ENCODE data around the gene TECPR1. TPM values are rescaled to one million over a fixed set of nuclear protein-coding genes. Genes with fewer than 3 reads are reported as not detected.

The TECPR1 gene
- total and polyA plus RNA-seq, 2 of the 8 experiments (the other 6 are each of a cell fraction or from before 2014, with no cell fraction given), result 1.3 to 11.1 TPM

GRCh38 chr7:98244871-98245270 is 7.2 kb downstream of the TECPR1 start:
- DNase-seq (ENCODE audit: low read depth in 1 of 2, low spot score in 2 of 2), result no peak
- H3K36me3 ChIP-seq (ENCODE audit: control insufficient read depth in 2 of 4, insufficient read depth in 4 of 4, low read length in 3 of 4), result no peaks in the 10 kb centered on the region
- TF ChIP-seq CTBP2 (IDR thresholded peaks at IDR 0.05; ENCODE audit: borderline replicate concordance, insufficient read depth, insufficient read length, low read length) (no peak), RFX5 (IDR thresholded peaks at IDR 0.05; ENCODE audit: borderline replicate concordance, low read depth, low read length) (no peak), HDAC6 (IDR thresholded peaks at IDR 0.05; ENCODE audit: low read depth, low read length) (no peak), PHF8 (conservative IDR thresholded peaks at IDR 0.05; ENCODE audit: low read depth, low read length) (no peak), EP300 (IDR thresholded peaks at IDR 0.05; ENCODE audit: borderline replicate concordance in 1 of 2, low read depth in 2 of 2, low read length in 2 of 2) (no peak), TAF1 (IDR thresholded peaks at IDR 0.05; ENCODE audit: low read depth, low read length) (no peak), SUZ12 (IDR thresholded peaks at IDR 0.05; ENCODE audit: low read length) (no peak), GABPA (IDR thresholded peaks at IDR 0.05; ENCODE audit: borderline replicate concordance, insufficient read depth, low read length) (no peak)

More at GRCh38 chr7:98244871-98245270, 7.2 kb downstream of the TECPR1 start:
- ChIA-PET CTCF (ENCODE audit: partially characterized antibody) (interaction anchor here (1.3 to 1.7 kb wide), 2 partner anchors 23 to 24 kb away, joined by 3 to 4 read pairs; no protein-coding TSS in a partner anchor), POLR2A (ENCODE audit: partially characterized antibody) (no interaction called here)
- Histone ChIP-seq H3K9me3 (ENCODE audit: insufficient read depth in 2 of 2, low read depth in 1 of 2, low read length in 1 of 2) (no peaks in the 10 kb centered on the region), H3K18ac (ENCODE audit: extremely low read depth, low read length) (no peak overlapping the region), H4K5ac (ENCODE audit: insufficient read length, low read depth, low read length) (no peak overlapping the region), H2BK12ac (ENCODE audit: low read depth, low read length) (no peak overlapping the region), H3K14ac (ENCODE audit: insufficient read length) (no peak overlapping the region), H3K23me2 (ENCODE audit: low read depth, low read length) (peaks cover 8% of the 10 kb centered on the region; the same call in 1 of the 2 replicates), H4K8ac (ENCODE audit: extremely low read depth, insufficient read depth, low read length) (no peak overlapping the region), H3K23ac (ENCODE audit: insufficient read length) (no peak overlapping the region), H2AK5ac (ENCODE audit: low read depth, low read length) (no peak overlapping the region), H3K4me1 (replicated peaks in 1 of 4; ENCODE audit: control insufficient read depth in 3 of 4, insufficient read depth in 4 of 4, low read length in 3 of 4) (peaks cover 0 to 6% (median 0%) of the 10 kb centered on the region in 4 experiments; a peak in 3 of 7 replicates), H2BK20ac (ENCODE audit: low read length) (no peak overlapping the region), H2AFZ (ENCODE audit: low read length) (no peak overlapping the region), H3K27ac (ENCODE audit: low read depth, low read length) (no peak overlapping the region), H3K56ac (replicated peaks; ENCODE audit: insufficient read length, low read depth, low read length) (no peak overlapping the region), H3K79me2 (ENCODE audit: control insufficient read depth in 1 of 2, insufficient read depth in 2 of 2, low read length in 2 of 2) (no peaks in the 10 kb centered on the region), H2BK120ac (replicated peaks; ENCODE audit: low read depth, low read length) (no peak overlapping the region), H4K20me1 (replicated peaks in 1 of 2; ENCODE audit: control insufficient read depth in 1 of 2, insufficient read depth in 2 of 2, low read length in 2 of 2) (peaks cover 0 to 3% of the 10 kb centered on the region in 2 experiments), H4K91ac (replicated peaks; ENCODE audit: insufficient read length, low read length) (no peak overlapping the region), H3K9ac (replicated peaks in 1 of 4; ENCODE audit: extremely low read depth in 1 of 4, low read depth in 3 of 4, low read length in 3 of 4) (no peak overlapping the region), H3K4me2 (ENCODE audit: insufficient read depth in 1 of 2, low read depth in 2 of 2, low read length in 2 of 2) (no peak overlapping the region), H3K4ac (replicated peaks; ENCODE audit: insufficient read length, low read depth, low read length) (no peak overlapping the region), H2BK15ac (ENCODE audit: low read length) (no peak overlapping the region), H2BK5ac (ENCODE audit: low read depth, low read length) (no peak overlapping the region), H3K79me1 (ENCODE audit: low read depth, low read length) (no peaks in the 10 kb centered on the region), H3K27me3 (replicated peaks in 1 of 4; ENCODE audit: control insufficient read depth in 3 of 4, extremely low read depth in 1 of 4, insufficient read depth in 3 of 4, low read length in 3 of 4) (no peaks in the 10 kb centered on the region; a peak in 1 of 7 replicates), H3K4me3 (ENCODE audit: extremely low read depth in 1 of 4, insufficient read depth in 2 of 4, low read depth in 3 of 4, low read length in 4 of 4) (no peak overlapping the region)
- no peak for FAIRE-seq
- 91% methylated on average over 13 of the region's 14 CpGs; no CpG with 5 or more reads in 1 of the 2 experiments for WGBS, 2 experiments (ENCODE audit: extremely low coverage in 1 of 2, insufficient coverage in 1 of 2, insufficient read length in 1 of 2, insufficient replicate concordance in 2 of 2, low coverage in 1 of 2, low lambda C conversion rate in 2 of 2, missing lambda C conversion rate in 1 of 2)
